ENCODE results near the gene CENPB. TPM values are rescaled to one million over a fixed set of nuclear protein-coding genes. Genes with fewer than 3 reads are reported as not detected.

CENPB gene
- total and polyA plus RNA-seq, 4 donors = 4.5 to 32.4 (median 25.4) TPM

DNA sequence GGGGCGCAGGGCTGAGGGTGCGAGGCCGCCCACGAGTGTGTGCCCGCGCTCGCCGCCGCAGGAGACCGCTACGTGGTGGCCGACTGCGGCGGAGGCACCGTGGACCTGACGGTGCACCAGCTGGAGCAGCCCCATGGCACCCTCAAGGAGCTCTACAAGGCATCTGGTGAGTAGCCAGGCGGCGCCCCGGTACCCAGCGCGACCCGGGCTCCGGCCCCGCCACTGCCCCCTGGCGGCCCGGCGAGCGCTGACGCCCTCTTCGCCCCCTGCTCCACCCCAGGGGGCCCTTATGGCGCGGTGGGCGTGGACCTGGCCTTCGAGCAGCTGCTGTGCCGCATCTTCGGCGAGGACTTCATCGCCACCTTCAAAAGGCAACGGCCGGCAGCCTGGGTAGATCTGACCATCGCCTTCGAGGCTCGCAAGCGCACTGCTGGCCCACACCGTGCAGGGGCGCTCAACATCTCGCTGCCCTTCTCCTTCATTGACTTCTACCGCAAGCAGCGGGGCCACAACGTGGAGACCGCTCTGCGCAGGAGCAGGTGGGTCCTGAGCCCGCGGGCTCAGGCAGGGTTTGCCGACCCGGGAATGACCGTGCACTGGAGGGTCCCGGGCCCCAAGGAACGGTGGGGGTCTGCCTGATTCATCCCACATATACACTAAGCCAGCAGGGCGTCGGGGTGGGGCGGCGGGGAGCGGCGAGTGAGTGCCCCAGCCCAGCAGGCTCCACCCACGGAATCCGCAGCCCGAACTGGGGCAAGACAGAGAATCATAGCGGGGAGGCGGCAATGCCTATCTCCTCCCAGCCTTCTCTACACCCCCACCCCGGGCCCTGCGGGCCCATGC is 36.6 kb downstream of the CENPB start:
- no peaks in the 10 kb centered on the region for H3K9me3 ChIP-seq (ENCODE audit: control insufficient read depth in 4 of 4, low read length in 3 of 4)
- no peak overlapping the region for H3K4me3 ChIP-seq (ENCODE audit: low read depth in 1 of 3, low read length in 3 of 3)
- WGBS = 33% methylated on average over 72 of the region's 72 CpGs
- H3K27me3 ChIP-seq (ENCODE audit: control insufficient read depth in 4 of 4, insufficient read depth in 4 of 4, low read length in 3 of 4) = no peaks in the 10 kb centered on the region
- no peak overlapping the region for H3K27ac ChIP-seq (ENCODE audit: low read depth in 1 of 2, low read length in 2 of 2)
- H3K4me1 ChIP-seq (ENCODE audit: control insufficient read depth in 4 of 4, insufficient read depth in 4 of 4, low read length in 3 of 4) = peaks cover 3 to 25% (median 15%) of the 10 kb centered on the region in 4 donors
- no peak overlapping the region for H3K9ac ChIP-seq (ENCODE audit: low read depth in 1 of 2, low read length in 2 of 2)
- DNase-seq (ENCODE audit: low spot score) = peak; percentile 53
- TF ChIP-seq JUND (IDR thresholded peaks at IDR 0.05) (no peak), TAF1 (conservative IDR thresholded peaks at IDR 0.05) (no peak), EGR1 (IDR thresholded peaks at IDR 0.05; ENCODE audit: low read depth in 2 of 2) (no peak), SP1 (IDR thresholded peaks at IDR 0.05) (no peak), RAD21 (IDR thresholded peaks at IDR 0.05) (peak in 1 of 2 donors; percentile 50), CTCF (IDR thresholded peaks at IDR 0.05; ENCODE audit: low read depth, low read length, missing input control) (peak; percentile 42), NR2F2 (IDR thresholded peaks at IDR 0.05) (no peak), ZBTB33 (IDR thresholded peaks at IDR 0.05) (no peak)
- TF ChIP-seq, protein P1, sequence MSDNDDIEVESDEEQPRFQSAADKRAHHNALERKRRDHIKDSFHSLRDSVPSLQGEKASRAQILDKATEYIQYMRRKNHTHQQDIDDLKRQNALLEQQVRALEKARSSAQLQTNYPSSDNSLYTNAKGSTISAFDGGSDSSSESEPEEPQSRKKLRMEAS (IDR thresholded peaks at IDR 0.05) = no peak
- no peaks in the 10 kb centered on the region for H3K36me3 ChIP-seq (ENCODE audit: control insufficient read depth in 4 of 4, insufficient read depth in 3 of 4, low read depth in 1 of 4, low read length in 3 of 4)

DNA sequence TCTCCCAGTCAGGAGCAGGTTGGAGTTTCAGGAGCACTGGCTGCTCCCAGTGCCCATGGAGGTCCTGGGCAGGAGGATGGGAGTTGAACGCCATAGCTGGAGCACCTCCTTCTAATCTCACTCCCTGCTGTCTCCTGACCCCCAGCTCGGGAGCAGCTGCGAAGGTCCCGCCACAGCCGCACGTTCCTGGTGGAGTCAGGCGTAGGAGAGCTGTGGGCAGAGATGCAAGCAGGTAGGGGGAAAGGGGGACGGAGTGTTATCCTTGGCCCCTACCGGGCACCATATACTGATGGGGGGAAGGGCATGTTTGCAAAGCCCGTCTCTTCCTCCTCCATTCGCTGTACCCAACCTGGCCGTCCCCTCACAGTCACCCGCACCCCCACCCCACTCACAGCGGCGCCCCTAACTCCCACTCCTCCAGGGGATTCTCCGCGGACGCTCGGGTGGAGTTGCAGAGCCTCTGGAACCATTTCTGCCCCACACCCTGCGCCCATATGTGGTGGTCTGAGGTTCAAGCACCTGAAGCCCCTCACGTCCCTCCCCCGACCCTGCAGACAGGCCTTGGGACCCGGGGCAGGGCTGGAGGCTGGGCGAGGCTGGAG is 37.4 kb downstream of the CENPB start:
- no peaks in the 10 kb centered on the region for H3K36me3 ChIP-seq (ENCODE audit: control insufficient read depth in 4 of 4, insufficient read depth in 3 of 4, low read depth in 1 of 4, low read length in 3 of 4)
- no peaks in the 10 kb centered on the region for H3K9me3 ChIP-seq (ENCODE audit: control insufficient read depth in 4 of 4, low read length in 3 of 4)
- no peak overlapping the region for H3K4me3 ChIP-seq (ENCODE audit: low read depth in 1 of 3, low read length in 3 of 3)
- peaks cover 3 to 25% (median 15%) of the 10 kb centered on the region in 4 donors for H3K4me1 ChIP-seq (ENCODE audit: control insufficient read depth in 4 of 4, insufficient read depth in 4 of 4, low read length in 3 of 4)
- H3K27me3 ChIP-seq (ENCODE audit: control insufficient read depth in 4 of 4, insufficient read depth in 4 of 4, low read length in 3 of 4) = no peaks in the 10 kb centered on the region
- no peak overlapping the region for H3K27ac ChIP-seq (ENCODE audit: low read depth in 1 of 2, low read length in 2 of 2)
- no peak for DNase-seq (ENCODE audit: low spot score)
- TF ChIP-seq, protein P2, sequence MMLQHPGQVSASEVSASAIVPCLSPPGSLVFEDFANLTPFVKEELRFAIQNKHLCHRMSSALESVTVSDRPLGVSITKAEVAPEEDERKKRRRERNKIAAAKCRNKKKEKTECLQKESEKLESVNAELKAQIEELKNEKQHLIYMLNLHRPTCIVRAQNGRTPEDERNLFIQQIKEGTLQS (IDR thresholded peaks at IDR 0.05) = no peak
- TF ChIP-seq, protein P1 (IDR thresholded peaks at IDR 0.05) = no peak
- TF ChIP-seq HNF4A (conservative IDR thresholded peaks at IDR 0.05) (no peak), FOXA1 (IDR thresholded peaks at IDR 0.05) (no peak), NR2F2 (IDR thresholded peaks at IDR 0.05) (no peak), RXRA (IDR thresholded peaks at IDR 0.05) (no peak)
- 69% methylated on average over 24 of the region's 24 CpGs for WGBS
- H3K9ac ChIP-seq (ENCODE audit: low read depth in 1 of 2, low read length in 2 of 2) = no peak overlapping the region

Measured in liver (tissue), 9 donors.